ENCODE results near the gene ARID5B.

The ARID5B gene

GRCh38 chr10:62050893-62051433 lies 149.5 kb downstream of the ARID5B start:
- TF ChIP-seq CTCF (IDR thresholded peaks at IDR 0.05; ENCODE audit: insufficient read depth, missing control alignments) = no peak
- DNase-seq (ENCODE audit: insufficient read length, low spot score) (no peak), FAIRE-seq (no peak)

- FAIRE-seq = no peak
- no peak for TF ChIP-seq CTCF (IDR thresholded peaks at IDR 0.05; ENCODE audit: insufficient read depth, missing control alignments)
- no peak for DNase-seq (ENCODE audit: insufficient read length, low spot score)
Measured at GRCh38 chr10:62052276-62052675, 150.8 kb downstream of the ARID5B start.

- DNase-seq (ENCODE audit: insufficient read length, low spot score) (no peak), FAIRE-seq (no peak)
- TF ChIP-seq CTCF (IDR thresholded peaks at IDR 0.05; ENCODE audit: insufficient read depth, missing control alignments) = no peak
Measured at GRCh38 chr10:62053860-62054259, 152.4 kb downstream of the ARID5B start.

GRCh38 chr10:62054408-62054807 lies 152.9 kb downstream of the ARID5B start:
- DNase-seq (ENCODE audit: insufficient read length, low spot score) = no peak
- FAIRE-seq = no peak
- no peak for TF ChIP-seq CTCF (IDR thresholded peaks at IDR 0.05; ENCODE audit: insufficient read depth, missing control alignments)

- DNase-seq (ENCODE audit: insufficient read length, low spot score) = no peak
- TF ChIP-seq CTCF (IDR thresholded peaks at IDR 0.05; ENCODE audit: insufficient read depth, missing control alignments) = no peak
- no peak for FAIRE-seq
Measured at GRCh38 chr10:62054830-62055229, 153.3 kb downstream of the ARID5B start.

- TF ChIP-seq CTCF (IDR thresholded peaks at IDR 0.05; ENCODE audit: insufficient read depth, missing control alignments) = no peak
- FAIRE-seq (no peak), DNase-seq (ENCODE audit: insufficient read length, low spot score) (no peak)
Measured at GRCh38 chr10:62056219-62056618, 154.7 kb downstream of the ARID5B start.

GRCh38 chr10:62056698-62057097 lies 155.2 kb downstream of the ARID5B start:
- no peak for TF ChIP-seq CTCF (IDR thresholded peaks at IDR 0.05; ENCODE audit: insufficient read depth, missing control alignments)
- DNase-seq (ENCODE audit: insufficient read length, low spot score) (no peak), FAIRE-seq (no peak)

Measured in D721Med (cell line).